Measurements from ENCODE around the gene ATP8B4. TPM values are rescaled to one million over a fixed set of nuclear protein-coding genes. Genes with fewer than 3 reads are reported as not detected.
"Not testable (repeated sequence)": the region's sequence is repeated elsewhere in the genome, so short reads cannot be mapped to it uniquely, and the experiment has no call there.

The ATP8B4 gene
- total and polyA plus RNA-seq, 5 experiments from 2014 or later, result 0.18 to 0.99 TPM; not detected in 3

- H3K36me3 Mint-ChIP-seq, ATAC-seq, H3K4me1 Mint-ChIP-seq, DNase-seq, H3K4me3 Mint-ChIP-seq, H3K27ac Mint-ChIP-seq, POLR2A ChIA-PET: not testable (repeated sequence)
- peaks cover 2 to 19% (median 4%) of the 10 kb centered on the region in 5 donors for H3K27me3 Mint-ChIP-seq
- H3K9me3 Mint-ChIP-seq, result peaks cover 0 to 11% (median 0%) of the 10 kb centered on the region in 9 donors
Measured at GRCh38 chr15:50089386-50089785, 29.6 kb downstream of the ATP8B4 start.

GRCh38 chr15:50084932-50085331 lies 34.1 kb downstream of the ATP8B4 start:
- Mint-ChIP-seq H3K27me3 (peaks cover 2 to 16% (median 3%) of the 10 kb centered on the region in 5 donors), H3K27ac (no peak overlapping the region), H3K4me3 (no peak overlapping the region), H3K9me3 (peaks cover 0 to 2% (median 0%) of the 10 kb centered on the region in 9 donors), H3K4me1 (peaks cover 0 to 6% (median 0%) of the 10 kb centered on the region in 4 donors), H3K36me3 (peaks cover 0 to 3% (median 0%) of the 10 kb centered on the region in 3 donors)
- POLR2A ChIA-PET, result no interaction called here
- DNase-seq (no peak), ATAC-seq (no peak)

GRCh38 chr15:50083424-50084025 lies 35.5 kb downstream of the ATP8B4 start:
- no peak for ATAC-seq
- no peaks in the 10 kb centered on the region for H3K4me1 Mint-ChIP-seq
- POLR2A ChIA-PET, result no interaction called here

GRCh38 chr15:50082066-50082465 lies 37.0 kb downstream of the ATP8B4 start:
- Mint-ChIP-seq H3K27me3 (peaks cover 0 to 5% (median 0%) of the 10 kb centered on the region in 5 donors), H3K4me1 (peaks cover 0 to 2% (median 0%) of the 10 kb centered on the region in 4 donors), H3K4me3 (no peak overlapping the region), H3K9me3 (peaks cover 0 to 2% (median 0%) of the 10 kb centered on the region in 9 donors), H3K27ac (no peak overlapping the region), H3K36me3 (no peaks in the 10 kb centered on the region)
- no peak for ATAC-seq
- POLR2A ChIA-PET, result no interaction called here
- no peak for DNase-seq

More at GRCh38 chr15:50083424-50084025, 35.5 kb downstream of the ATP8B4 start:
- DNase-seq, result no peak
- H3K27ac Mint-ChIP-seq, result no peak overlapping the region
- peaks cover 0 to 3% (median 0%) of the 10 kb centered on the region in 3 donors for H3K36me3 Mint-ChIP-seq
- no peak overlapping the region for H3K4me3 Mint-ChIP-seq
- peaks cover 1 to 6% (median 2%) of the 10 kb centered on the region in 5 donors for H3K27me3 Mint-ChIP-seq
- peaks cover 0 to 1% (median 0%) of the 10 kb centered on the region in 9 donors for H3K9me3 Mint-ChIP-seq

GRCh38 chr15:50077651-50078050 lies 41.4 kb downstream of the ATP8B4 start:
- Mint-ChIP-seq H3K27me3 (peaks cover 0 to 18% (median 0%) of the 10 kb centered on the region in 5 donors), H3K36me3 (no peaks in the 10 kb centered on the region), H3K27ac (no peak overlapping the region), H3K4me1 (peaks cover 0 to 2% (median 0%) of the 10 kb centered on the region in 4 donors), H3K4me3 (no peak overlapping the region), H3K9me3 (peaks cover 0 to 2% (median 0%) of the 10 kb centered on the region in 9 donors)
- ATAC-seq (no peak), DNase-seq (no peak)
- POLR2A ChIA-PET, result no interaction called here

GRCh38 chr15:50077176-50077575 lies 41.9 kb downstream of the ATP8B4 start:
- POLR2A ChIA-PET, result no interaction called here
- no peaks in the 10 kb centered on the region for H3K36me3 Mint-ChIP-seq
- ATAC-seq, result no peak

GRCh38 chr15:50075319-50075718 lies 43.7 kb downstream of the ATP8B4 start:
- H3K27me3 Mint-ChIP-seq, result peaks cover 0 to 21% (median 1%) of the 10 kb centered on the region in 5 donors
- H3K27ac Mint-ChIP-seq, result no peak overlapping the region
- no peaks in the 10 kb centered on the region for H3K36me3 Mint-ChIP-seq
- no peak overlapping the region for H3K4me3 Mint-ChIP-seq
- H3K9me3 Mint-ChIP-seq, result peaks cover 0 to 2% (median 0%) of the 10 kb centered on the region in 9 donors
- no peak for ATAC-seq
- peaks cover 0 to 2% (median 0%) of the 10 kb centered on the region in 4 donors for H3K4me1 Mint-ChIP-seq
- DNase-seq, result no peak
- POLR2A ChIA-PET, result no interaction called here

More at GRCh38 chr15:50077176-50077575, 41.9 kb downstream of the ATP8B4 start:
- Mint-ChIP-seq H3K9me3 (peaks cover 0 to 2% (median 0%) of the 10 kb centered on the region in 9 donors), H3K4me3 (no peak overlapping the region), H3K27me3 (peaks cover 0 to 18% (median 0%) of the 10 kb centered on the region in 5 donors), H3K4me1 (peaks cover 0 to 2% (median 0%) of the 10 kb centered on the region in 4 donors), H3K27ac (no peak overlapping the region)
- no peak for DNase-seq

- ATAC-seq, result no peak
- no peaks in the 10 kb centered on the region for H3K9me3 Mint-ChIP-seq
- POLR2A ChIA-PET, result no interaction called here
- no peak overlapping the region for H3K4me3 Mint-ChIP-seq
- H3K4me1 Mint-ChIP-seq, result peaks cover 0 to 7% (median 0%) of the 10 kb centered on the region in 4 donors
- H3K27ac Mint-ChIP-seq, result no peak overlapping the region
- no peaks in the 10 kb centered on the region for H3K36me3 Mint-ChIP-seq
- H3K27me3 Mint-ChIP-seq, result peaks cover 1 to 26% (median 2%) of the 10 kb centered on the region in 5 donors
- DNase-seq, result no peak
Measured at GRCh38 chr15:50071551-50072258, 47.3 kb downstream of the ATP8B4 start.

GRCh38 chr15:50068016-50068415 lies 51.0 kb downstream of the ATP8B4 start:
- Mint-ChIP-seq H3K27me3 (peaks cover 1 to 17% (median 2%) of the 10 kb centered on the region in 5 donors), H3K4me1 (peaks cover 0 to 17% (median 0%) of the 10 kb centered on the region in 4 donors), H3K36me3 (no peaks in the 10 kb centered on the region), H3K9me3 (no peaks in the 10 kb centered on the region), H3K27ac (no peak overlapping the region), H3K4me3 (no peak overlapping the region)
- POLR2A ChIA-PET, result no interaction called here
- DNase-seq (no peak), ATAC-seq (no peak)

GRCh38 chr15:50067254-50067653 lies 51.8 kb downstream of the ATP8B4 start:
- DNase-seq (no peak), ATAC-seq (no peak)
- no peaks in the 10 kb centered on the region for H3K36me3 Mint-ChIP-seq
- H3K27ac Mint-ChIP-seq, result no peak overlapping the region
- H3K9me3 Mint-ChIP-seq, result no peaks in the 10 kb centered on the region
- H3K4me3 Mint-ChIP-seq, result no peak overlapping the region
- peaks cover 0 to 18% (median 2%) of the 10 kb centered on the region in 5 donors for H3K27me3 Mint-ChIP-seq
- POLR2A ChIA-PET, result no interaction called here
- peaks cover 0 to 17% (median 0%) of the 10 kb centered on the region in 4 donors for H3K4me1 Mint-ChIP-seq

GRCh38 chr15:50066666-50067065 lies 52.4 kb downstream of the ATP8B4 start:
- peaks cover 0 to 20% (median 2%) of the 10 kb centered on the region in 5 donors for H3K27me3 Mint-ChIP-seq
- no peak for DNase-seq
- POLR2A ChIA-PET, result no interaction called here
- no peak overlapping the region for H3K27ac Mint-ChIP-seq
- H3K36me3 Mint-ChIP-seq, result no peaks in the 10 kb centered on the region
- peaks cover 0 to 17% (median 0%) of the 10 kb centered on the region in 4 donors for H3K4me1 Mint-ChIP-seq
- no peak for ATAC-seq
- H3K9me3 Mint-ChIP-seq, result no peaks in the 10 kb centered on the region
- H3K4me3 Mint-ChIP-seq, result no peak overlapping the region

GRCh38 chr15:50066202-50066601 lies 52.8 kb downstream of the ATP8B4 start:
- H3K9me3 Mint-ChIP-seq, result no peaks in the 10 kb centered on the region
- ATAC-seq, result no peak
- H3K4me1 Mint-ChIP-seq, result peaks cover 0 to 17% (median 0%) of the 10 kb centered on the region in 4 donors
- no peak for DNase-seq
- H3K36me3 Mint-ChIP-seq, result no peaks in the 10 kb centered on the region
- no peak overlapping the region for H3K4me3 Mint-ChIP-seq
- POLR2A ChIA-PET, result no interaction called here
- peaks cover 0 to 20% (median 2%) of the 10 kb centered on the region in 5 donors for H3K27me3 Mint-ChIP-seq
- H3K27ac Mint-ChIP-seq, result peak overlapping the region in 1 of 10 donors; percentile 22

GRCh38 chr15:50065279-50065678 lies 53.8 kb downstream of the ATP8B4 start:
- H3K4me3 Mint-ChIP-seq, result no peak overlapping the region
- peaks cover 0 to 17% (median 0%) of the 10 kb centered on the region in 4 donors for H3K4me1 Mint-ChIP-seq
- no peaks in the 10 kb centered on the region for H3K36me3 Mint-ChIP-seq
- no peaks in the 10 kb centered on the region for H3K9me3 Mint-ChIP-seq
- no peak overlapping the region for H3K27ac Mint-ChIP-seq
- DNase-seq, result no peak
- no peak for ATAC-seq
- H3K27me3 Mint-ChIP-seq, result peaks cover 0 to 17% (median 2%) of the 10 kb centered on the region in 5 donors
- POLR2A ChIA-PET, result no interaction called here
